Measurements from ENCODE around the gene TIMP1. TPM values are rescaled to one million over a fixed set of nuclear protein-coding genes. Genes with fewer than 3 reads are reported as not detected.

Gene TIMP1
- 100 to 1,000 TPM; 535 to 995 TPM for total RNA-seq
- 708 TPM for polyA plus RNA-seq (ENCODE audit: insufficient read depth, low read depth, low replicate concordance)
- long read RNA-seq, donor 1, transcript TIMP1-204 (2 exons, 595 nt): minor isoform, 7 of 226 reads
- long read RNA-seq, donor 1, transcript TIMP1-201 (6 exons, 892 nt): major isoform, 187 of 226 reads
- long read RNA-seq, donor 1, partial matches to known transcripts: 30 of 226 reads
- long read RNA-seq, donor 1, other reads (novel, unspliced or antisense): 0 of 226 reads
- long read RNA-seq, donor 2, transcript TIMP1-201 (6 exons, 892 nt): major isoform, 93 of 124 reads
- long read RNA-seq, donor 2, partial matches to known transcripts: 25 of 124 reads
- long read RNA-seq, donor 2, other reads (novel, unspliced or antisense): 0 of 124 reads

DNA sequence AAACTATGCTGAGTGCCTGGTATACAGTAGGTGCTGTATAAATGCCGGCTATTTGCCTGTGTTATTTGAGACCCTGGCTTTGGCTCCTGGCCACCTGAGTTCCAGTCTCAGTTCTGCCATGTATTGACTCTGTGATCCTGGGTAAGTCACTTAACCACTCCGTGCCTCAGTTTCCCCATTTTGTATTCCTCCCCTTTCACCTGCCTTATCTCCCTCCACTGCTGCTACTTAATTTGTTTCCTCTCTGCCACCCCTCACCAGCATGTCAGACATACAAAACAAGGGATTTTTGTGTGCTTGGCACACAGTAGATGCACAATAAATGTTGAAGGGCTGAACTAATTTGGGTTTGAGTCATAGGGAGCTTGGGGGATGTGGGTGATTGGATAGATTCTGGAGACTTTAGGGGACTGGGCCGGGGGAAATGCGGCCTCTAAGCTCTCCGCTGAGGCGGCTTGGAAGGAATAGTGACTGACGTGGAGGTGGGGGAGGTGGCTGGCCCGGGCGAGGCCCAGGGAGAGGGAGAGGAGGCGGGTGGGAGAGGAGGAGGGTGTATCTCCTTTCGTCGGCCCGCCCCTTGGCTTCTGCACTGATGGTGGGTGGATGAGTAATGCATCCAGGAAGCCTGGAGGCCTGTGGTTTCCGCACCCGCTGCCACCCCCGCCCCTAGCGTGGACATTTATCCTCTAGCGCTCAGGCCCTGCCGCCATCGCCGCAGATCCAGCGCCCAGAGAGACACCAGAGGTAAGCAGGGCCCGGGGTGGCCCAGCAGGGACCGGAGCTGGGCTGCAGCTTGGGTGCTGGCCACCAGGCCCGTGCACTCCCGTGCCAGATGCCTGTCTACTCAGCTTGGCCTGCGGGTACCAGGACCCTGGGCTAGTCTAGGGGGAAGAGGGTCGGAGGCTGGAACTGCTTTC lies at the start of gene TIMP1:
TSS of gene TIMP1 (plus strand) at position 706 of the 917 bp plus-strand sequence. CDS start 980 bp downstream, outside the sequence.
- no peaks in the 10 kb centered on the region for H3K9me3 ChIP-seq
- H3K36me3 ChIP-seq (ENCODE audit: low read depth, missing control alignments): no peaks in the 10 kb centered on the region
- no peak for TF ChIP-seq POLR2A (IDR thresholded peaks at IDR 0.05)
- intact Hi-C loops (cut with DNase I; ENCODE audit: low total_unique reads): no loop called here
- DNase-seq: peak; percentile 91
- H3K4me3 ChIP-seq: peak within 1 kb of the TSS; percentile 26 to 56
- WGBS, 2 donors: 18 to 19% methylated on average over 9 to 25 of the region's 28 CpGs
- H3K27me3 ChIP-seq: no peaks in the 10 kb centered on the region
- H3K4me1 ChIP-seq: peaks cover 6% of the 10 kb centered on the region
- peak within 1 kb of the TSS; percentile 66 to 77 for H3K27ac ChIP-seq

DNA sequence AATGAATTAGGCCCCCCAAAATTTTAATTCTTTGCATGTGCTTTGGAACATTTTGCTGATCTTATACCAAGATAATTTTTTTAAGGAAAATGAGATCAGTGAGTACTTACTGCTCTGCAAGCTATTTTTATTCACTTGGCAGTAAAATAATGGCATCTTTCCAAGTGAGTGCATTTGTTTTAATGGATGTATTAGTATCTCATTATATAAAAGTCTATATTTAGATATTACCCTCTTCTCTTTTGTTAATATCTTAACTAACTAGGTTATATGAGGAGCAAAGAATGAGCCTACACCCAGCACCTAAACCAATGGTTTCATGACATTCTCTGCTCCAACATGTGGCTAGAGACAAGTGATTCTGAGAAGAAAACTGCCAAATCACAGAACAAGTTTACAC lies 42.4 kb upstream of the TIMP1 start:
- H3K36me3 ChIP-seq (ENCODE audit: low read depth, missing control alignments): no peaks in the 10 kb centered on the region
- H3K27ac ChIP-seq: no peak overlapping the region
- peaks cover 2% of the 10 kb centered on the region for H3K4me1 ChIP-seq
- no peaks in the 10 kb centered on the region for H3K27me3 ChIP-seq
- no peak for TF ChIP-seq POLR2A (IDR thresholded peaks at IDR 0.05)
- TF ChIP-seq, protein P1, sequence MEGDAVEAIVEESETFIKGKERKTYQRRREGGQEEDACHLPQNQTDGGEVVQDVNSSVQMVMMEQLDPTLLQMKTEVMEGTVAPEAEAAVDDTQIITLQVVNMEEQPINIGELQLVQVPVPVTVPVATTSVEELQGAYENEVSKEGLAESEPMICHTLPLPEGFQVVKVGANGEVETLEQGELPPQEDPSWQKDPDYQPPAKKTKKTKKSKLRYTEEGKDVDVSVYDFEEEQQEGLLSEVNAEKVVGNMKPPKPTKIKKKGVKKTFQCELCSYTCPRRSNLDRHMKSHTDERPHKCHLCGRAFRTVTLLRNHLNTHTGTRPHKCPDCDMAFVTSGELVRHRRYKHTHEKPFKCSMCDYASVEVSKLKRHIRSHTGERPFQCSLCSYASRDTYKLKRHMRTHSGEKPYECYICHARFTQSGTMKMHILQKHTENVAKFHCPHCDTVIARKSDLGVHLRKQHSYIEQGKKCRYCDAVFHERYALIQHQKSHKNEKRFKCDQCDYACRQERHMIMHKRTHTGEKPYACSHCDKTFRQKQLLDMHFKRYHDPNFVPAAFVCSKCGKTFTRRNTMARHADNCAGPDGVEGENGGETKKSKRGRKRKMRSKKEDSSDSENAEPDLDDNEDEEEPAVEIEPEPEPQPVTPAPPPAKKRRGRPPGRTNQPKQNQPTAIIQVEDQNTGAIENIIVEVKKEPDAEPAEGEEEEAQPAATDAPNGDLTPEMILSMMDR (IDR thresholded peaks at IDR 0.05): no peak
- DNase-seq: no peak
- intact Hi-C loops (cut with DNase I; ENCODE audit: low total_unique reads): no loop called here
- H3K9me3 ChIP-seq: no peaks in the 10 kb centered on the region
- no peak overlapping the region for H3K4me3 ChIP-seq

DNA sequence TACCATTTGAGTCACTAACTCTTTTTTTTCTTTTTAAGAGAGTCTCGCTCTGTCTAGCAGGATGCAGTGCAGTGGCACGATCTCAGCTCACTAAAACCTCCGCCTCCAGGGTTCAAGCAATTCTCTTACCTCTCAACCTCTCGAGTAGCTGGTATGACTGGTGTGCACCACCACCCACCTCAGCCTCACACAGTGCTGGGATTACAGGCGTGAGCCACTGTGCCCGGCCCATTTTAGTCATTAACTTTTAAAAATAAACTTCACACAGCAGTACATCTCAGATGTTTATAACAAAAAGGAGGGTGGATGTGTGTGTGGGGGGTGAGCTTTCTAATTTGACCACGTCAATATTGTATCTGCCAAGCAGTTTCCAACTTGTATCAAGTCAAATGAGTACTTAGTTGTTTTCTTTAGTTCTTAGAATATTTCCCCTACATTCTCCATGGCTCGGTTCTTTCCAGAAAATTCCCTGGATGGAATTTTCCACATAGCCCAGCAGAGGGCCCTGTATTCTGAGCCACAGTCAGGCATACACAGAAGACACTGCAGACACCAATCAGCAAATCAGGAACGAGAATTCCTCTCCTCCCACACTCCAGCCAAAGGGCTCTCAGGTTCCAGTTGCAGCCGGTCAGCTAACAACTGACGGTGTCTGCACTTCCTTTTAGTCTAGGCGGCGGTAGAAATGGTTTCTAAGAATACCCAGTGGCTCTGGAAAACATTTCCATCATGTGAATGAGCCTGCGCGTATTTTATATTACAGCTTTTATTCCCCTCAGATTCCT lies 41.3 kb upstream of the TIMP1 start:
- Histone ChIP-seq H3K27me3 (no peaks in the 10 kb centered on the region), H3K27ac (peak overlapping the region; percentile 68 to 80), H3K36me3 (ENCODE audit: low read depth, missing control alignments) (no peaks in the 10 kb centered on the region), H3K4me3 (no peak overlapping the region), H3K9me3 (no peaks in the 10 kb centered on the region), H3K4me1 (peaks cover 2% of the 10 kb centered on the region)
- WGBS, 2 donors: 28 to 29% methylated on average over 15 of the region's 15 CpGs
- TF ChIP-seq, protein P1 (IDR thresholded peaks at IDR 0.05): peak; percentile 47 to 64 (median 61)
- no peak for TF ChIP-seq POLR2A (IDR thresholded peaks at IDR 0.05)
- DNase-seq: peak; percentile 88
- intact Hi-C loops (cut with DNase I; ENCODE audit: low total_unique reads): no loop called here

DNA sequence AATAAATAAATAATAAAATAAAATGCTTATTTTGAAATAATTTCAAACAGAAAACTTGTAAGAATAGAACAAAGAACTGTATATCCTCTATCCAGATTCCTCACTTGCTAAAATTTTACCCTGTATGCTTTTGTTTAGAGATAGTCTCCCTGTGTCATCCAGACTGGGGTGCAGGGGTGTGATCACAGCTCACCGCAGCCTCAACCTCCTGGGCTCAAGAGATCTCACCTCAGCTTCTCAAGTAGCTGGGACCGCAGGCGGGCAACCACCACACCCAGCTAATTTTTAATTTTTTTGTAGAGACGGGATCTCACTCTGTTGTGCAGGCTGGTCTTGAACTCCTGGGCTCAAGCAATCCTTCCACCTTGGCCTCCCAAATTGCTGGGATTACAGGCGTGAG lies 38.7 kb upstream of the TIMP1 start:
- intact Hi-C loops (cut with DNase I; ENCODE audit: low total_unique reads): no loop called here
- Histone ChIP-seq H3K9me3 (no peaks in the 10 kb centered on the region), H3K36me3 (ENCODE audit: low read depth, missing control alignments) (no peaks in the 10 kb centered on the region), H3K27ac (no peak overlapping the region), H3K27me3 (no peaks in the 10 kb centered on the region), H3K4me3 (no peak overlapping the region), H3K4me1 (peaks cover 2% of the 10 kb centered on the region)
- 91 to 97% methylated on average over 5 of the region's 5 CpGs for WGBS, 2 donors
- TF ChIP-seq, protein P1 (IDR thresholded peaks at IDR 0.05): no peak
- no peak for TF ChIP-seq POLR2A (IDR thresholded peaks at IDR 0.05)
- DNase-seq: no peak

Measured in testis (tissue), 5 donors.